Esophagus squamous epithelium (tissue), 4 donors: ENCODE measurements around the gene CLEC2L.

Experiments
- CTCF ChIP-seq, 6 experiments: fragments of 450-650 bp in 4 of 6; fragments of 200-600 bp in 2 of 6; sonication (generic) in 2 of 6; IDR thresholded peaks; one replicate each; pipeline ENCODE4 v1.5.1; 2016 to 2019; ENCODE audit warnings: antibody characterized with exemption in 6 of 6, mild to moderate bottlenecking in 4 of 6, moderate library complexity in 4 of 6
- POLR2A ChIP-seq, 4 donors: fragments of 450-650 bp; IDR thresholded peaks; one replicate each; pipeline ENCODE4 v1.6.1; 2017; ENCODE audit warnings: antibody characterized with exemption in 4 of 4, mild to moderate bottlenecking in 4 of 4, moderate library complexity in 3 of 4

GRCh38 chr7:139588632-139589031, 65.1 kb downstream of the CLEC2L start:
- TF ChIP-seq CTCF (IDR thresholded peaks at IDR 0.05) (no peak), POLR2A (IDR thresholded peaks at IDR 0.05) (no peak)
